Measurements from ENCODE around the gene GLOD5. TPM values are rescaled to one million over a fixed set of nuclear protein-coding genes. Genes with fewer than 3 reads are reported as not detected.

The GLOD5 gene
- total and polyA plus RNA-seq, 2 of the 8 experiments (the other 6 are each of a cell fraction or from before 2014, with no cell fraction given) = 0.18 TPM; not detected in 1

DNA sequence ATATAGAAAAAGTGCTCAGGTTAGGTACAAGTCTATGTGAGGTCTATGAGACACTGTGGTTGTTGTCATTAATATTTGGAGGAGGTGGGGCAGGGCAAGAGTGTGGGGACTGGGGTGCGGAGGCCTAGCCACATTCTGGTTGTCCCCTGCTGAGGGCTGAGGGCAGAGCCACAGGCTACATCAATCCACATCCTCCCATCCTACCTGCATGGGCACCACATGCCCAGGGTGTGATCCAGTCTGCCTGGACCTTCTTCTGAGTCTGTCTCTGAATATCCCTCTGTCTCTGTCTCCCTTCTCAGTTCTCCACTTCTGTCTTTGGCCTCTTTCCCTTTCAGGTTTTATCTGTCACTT lies 23.6 kb downstream of the GLOD5 start:
- DNase-seq (ENCODE audit: low read depth in 1 of 2, low spot score in 2 of 2) (no peak), FAIRE-seq (no peak)
- no peak overlapping the region for H4K5ac ChIP-seq (ENCODE audit: insufficient read length, low read depth, low read length)
- H3K9ac ChIP-seq (replicated peaks in 1 of 4; ENCODE audit: extremely low read depth in 1 of 4, low read depth in 3 of 4, low read length in 3 of 4) = no peak overlapping the region
- H2BK12ac ChIP-seq (ENCODE audit: low read depth, low read length) = no peak overlapping the region
- H2BK5ac ChIP-seq (ENCODE audit: low read depth, low read length) = no peak overlapping the region
- WGBS, 2 experiments (ENCODE audit: extremely low coverage in 1 of 2, insufficient coverage in 1 of 2, insufficient read length in 1 of 2, insufficient replicate concordance in 2 of 2, low coverage in 1 of 2, low lambda C conversion rate in 2 of 2, missing lambda C conversion rate in 1 of 2) = 100% methylated on average over 1 of the region's 1 CpG; no CpG with 5 or more reads in 1 of the 2 experiments
- no peak overlapping the region for H3K4me3 ChIP-seq (ENCODE audit: extremely low read depth in 1 of 4, insufficient read depth in 2 of 4, low read depth in 3 of 4, low read length in 4 of 4)
- no peak overlapping the region for H2BK120ac ChIP-seq (replicated peaks; ENCODE audit: low read depth, low read length)
- H4K8ac ChIP-seq (ENCODE audit: extremely low read depth, insufficient read depth, low read length) = no peak overlapping the region
- no peaks in the 10 kb centered on the region for H3K23me2 ChIP-seq (ENCODE audit: low read depth, low read length)
- no peak overlapping the region for H3K18ac ChIP-seq (ENCODE audit: extremely low read depth, low read length)
- H3K4ac ChIP-seq (replicated peaks; ENCODE audit: insufficient read length, low read depth, low read length) = no peak overlapping the region
- no peak overlapping the region for H2BK20ac ChIP-seq (ENCODE audit: low read length)
- no peaks in the 10 kb centered on the region for H3K27me3 ChIP-seq (replicated peaks in 1 of 4; ENCODE audit: control insufficient read depth in 3 of 4, extremely low read depth in 1 of 4, insufficient read depth in 3 of 4, low read length in 3 of 4)
- no peak overlapping the region for H3K56ac ChIP-seq (replicated peaks; ENCODE audit: insufficient read length, low read depth, low read length)
- CTCF ChIA-PET (ENCODE audit: partially characterized antibody) = interaction anchor here (0.6 kb wide), 1 partner anchor 1055 kb away, joined by 3 read pairs; no protein-coding TSS in a partner anchor
- POLR2A ChIA-PET (ENCODE audit: partially characterized antibody) = interaction anchor here (0.9 to 1.3 kb wide), 2 partner anchors 9 to 174 kb away, joined by 3 read pairs; no protein-coding TSS in a partner anchor
- no peaks in the 10 kb centered on the region for H3K9me3 ChIP-seq (ENCODE audit: insufficient read depth in 2 of 2, low read depth in 1 of 2, low read length in 1 of 2)
- H3K4me1 ChIP-seq (replicated peaks in 1 of 4; ENCODE audit: control insufficient read depth in 3 of 4, insufficient read depth in 4 of 4, low read length in 3 of 4) = no peaks in the 10 kb centered on the region
- H4K91ac ChIP-seq (replicated peaks; ENCODE audit: insufficient read length, low read length) = no peak overlapping the region
- no peak overlapping the region for H2AK5ac ChIP-seq (ENCODE audit: low read depth, low read length)
- H3K4me2 ChIP-seq (ENCODE audit: insufficient read depth in 1 of 2, low read depth in 2 of 2, low read length in 2 of 2) = no peak overlapping the region
- no peaks in the 10 kb centered on the region for H3K79me1 ChIP-seq (ENCODE audit: low read depth, low read length)
- H3K14ac ChIP-seq (ENCODE audit: insufficient read length) = no peak overlapping the region
- no peaks in the 10 kb centered on the region for H3K36me3 ChIP-seq (ENCODE audit: control insufficient read depth in 2 of 4, insufficient read depth in 4 of 4, low read length in 3 of 4)
- no peak overlapping the region for H2BK15ac ChIP-seq (ENCODE audit: low read length)
- TF ChIP-seq FOSL1 (IDR thresholded peaks at IDR 0.05; ENCODE audit: insufficient read depth, low read depth, low read length) (no peak), SP2 (IDR thresholded peaks at IDR 0.05; ENCODE audit: low read length) (no peak), BACH1 (IDR thresholded peaks at IDR 0.05; ENCODE audit: low read length) (no peak), SAP30 (IDR thresholded peaks at IDR 0.05; ENCODE audit: insufficient read depth, insufficient replicate concordance, low read length) (no peak), ASH2L (IDR thresholded peaks at IDR 0.05; ENCODE audit: low read length) (no peak), TAF7 (optimal IDR thresholded peaks at IDR 0.05; ENCODE audit: borderline replicate concordance, low read depth, low read length) (no peak), YY1 (IDR thresholded peaks at IDR 0.05; ENCODE audit: low read depth, low read length) (no peak), POLR2A (IDR thresholded peaks at IDR 0.05; ENCODE audit: control extremely low read depth in 1 of 2, low read depth in 2 of 2, low read length in 2 of 2) (no peak), SP4 (IDR thresholded peaks at IDR 0.05; ENCODE audit: low read length) (no peak), GABPA (IDR thresholded peaks at IDR 0.05; ENCODE audit: borderline replicate concordance, insufficient read depth, low read length) (no peak), RFX5 (IDR thresholded peaks at IDR 0.05; ENCODE audit: borderline replicate concordance, low read depth, low read length) (no peak), RXRA (IDR thresholded peaks at IDR 0.05; ENCODE audit: insufficient read depth, low read depth, low read length) (no peak)
- H4K20me1 ChIP-seq (replicated peaks in 1 of 2; ENCODE audit: control insufficient read depth in 1 of 2, insufficient read depth in 2 of 2, low read length in 2 of 2) = no peaks in the 10 kb centered on the region
- H3K79me2 ChIP-seq (ENCODE audit: control insufficient read depth in 1 of 2, insufficient read depth in 2 of 2, low read length in 2 of 2) = no peaks in the 10 kb centered on the region
- no peak overlapping the region for H2AFZ ChIP-seq (ENCODE audit: low read length)
- H3K23ac ChIP-seq (ENCODE audit: insufficient read length) = no peak overlapping the region
- no peak overlapping the region for H3K27ac ChIP-seq (ENCODE audit: low read depth, low read length)

All from H1 (cell line).